HepG2 (cell line): Measurements from ENCODE around the gene MYLK3. TPM values are rescaled to one million over a fixed set of nuclear protein-coding genes. Genes with fewer than 3 reads are reported as not detected.

ENCODE experiments used
- ARHGAP35 ChIP-seq: sonication (generic); formaldehyde crosslinking; IDR thresholded peaks from 2 replicates; pipeline ENCODE4 v1.9.0; 2022; ENCODE audit warnings: mild to moderate bottlenecking, inconsistent platforms, moderate library complexity, missing genetic modification reagents, borderline replicate concordance
- CENPX ChIP-seq: sonication (generic); formaldehyde crosslinking; IDR thresholded peaks from 2 replicates; pipeline ENCODE4 v1.9.0; 2021; ENCODE audit warnings: mild to moderate bottlenecking, missing genetic modification reagents, moderate library complexity
- CREB1 ChIP-seq, 2 experiments: fragments of 450-650 bp in 1 of 2; IDR thresholded peaks; 2 replicates each; pipeline ENCODE4 v1.6.1; 2016 to 2017; ENCODE audit warnings: control low read depth in 1 of 2, mild to moderate bottlenecking in 1 of 2, missing compliant biosample characterization in 1 of 2, missing genetic modification characterization in 1 of 2
- ELF4 ChIP-seq: sonication (generic); formaldehyde crosslinking; IDR thresholded peaks from 2 replicates; pipeline ENCODE4 v1.5.0; 2020; ENCODE audit warnings: missing genetic modification reagents, mild to moderate bottlenecking, moderate library complexity, borderline replicate concordance
- ETV6 ChIP-seq: sonication (generic); formaldehyde crosslinking; conservative IDR thresholded peaks from 2 replicates; pipeline ENCODE4 v1.4.0; 2020; ENCODE audit warnings: missing genetic modification reagents
- KDM5A ChIP-seq: fragments of 200-600 bp; sonication (generic); IDR thresholded peaks from 2 replicates; pipeline ENCODE4 v1.7.0; 2018; ENCODE audit warnings: antibody characterized with exemption, mild to moderate bottlenecking, low read length, borderline replicate concordance
- MAZ ChIP-seq, 2 experiments: sonication (generic) in 1 of 2; formaldehyde crosslinking in 1 of 2; IDR thresholded peaks; 2 replicates each; pipeline versions ENCODE4 v1.5.0 to v1.6.1; 2012 to 2020; ENCODE audit warnings: low read depth in 2 of 2, mild to moderate bottlenecking in 2 of 2, borderline replicate concordance in 1 of 2, improper control_type of control experiment in 1 of 2, low read length in 1 of 2, missing genetic modification reagents in 1 of 2, moderate library complexity in 1 of 2
- MEF2D ChIP-seq: sonication (generic); formaldehyde crosslinking; IDR thresholded peaks from 2 replicates; pipeline ENCODE4 v1.5.1; 2020; ENCODE audit warnings: mild to moderate bottlenecking, missing genetic modification reagents
- MIXL1 ChIP-seq: IDR thresholded peaks from 2 replicates; pipeline ENCODE4 v1.6.1; 2016
- NCOA1 ChIP-seq: sonication (generic); formaldehyde crosslinking; IDR thresholded peaks from 2 replicates; pipeline ENCODE4 v1.9.0; 2021; ENCODE audit warnings: missing genetic modification reagents
- RNF219 ChIP-seq: sonication (generic); formaldehyde crosslinking; IDR thresholded peaks from 2 replicates; pipeline ENCODE4 v1.5.0; 2020; ENCODE audit warnings: mild to moderate bottlenecking, missing genetic modification reagents
- SKI ChIP-seq: fragments of 450-650 bp; IDR thresholded peaks from one replicate; pipeline ENCODE4 v1.6.1; 2018; ENCODE audit warnings: mild to moderate bottlenecking; ENCODE audit not compliant: partially characterized antibody
- SOX5 ChIP-seq: IDR thresholded peaks from 2 replicates; pipeline ENCODE4 v1.6.1; 2016; ENCODE audit warnings: borderline replicate concordance
- ZBTB14 ChIP-seq: sonication (generic); formaldehyde crosslinking; IDR thresholded peaks from 2 replicates; pipeline ENCODE4 v1.4.0; 2020; ENCODE audit warnings: missing genetic modification reagents
- ZBTB25 ChIP-seq: IDR thresholded peaks from 2 replicates; pipeline ENCODE4 v1.6.1; 2018; ENCODE audit warnings: missing genetic modification reagents
- ZBTB42 ChIP-seq: sonication (generic); formaldehyde crosslinking; IDR thresholded peaks from 2 replicates; pipeline ENCODE4 v1.5.0; 2020; ENCODE audit warnings: mild to moderate bottlenecking, missing genetic modification reagents
- ZIK1 ChIP-seq: sonication (generic); formaldehyde crosslinking; IDR thresholded peaks from 2 replicates; pipeline ENCODE4 v1.5.0; 2020; ENCODE audit warnings: mild to moderate bottlenecking, low read depth, missing genetic modification reagents, borderline replicate concordance
- ZNF136 ChIP-seq: sonication (generic); formaldehyde crosslinking; IDR thresholded peaks from 2 replicates; pipeline ENCODE4 v1.8.1; 2022; ENCODE audit warnings: low read depth, mild to moderate bottlenecking, moderate library complexity, missing genetic modification reagents
- ZNF235 ChIP-seq: sonication (generic); formaldehyde crosslinking; IDR thresholded peaks from 2 replicates; pipeline ENCODE4 v1.8.1; 2023; ENCODE audit warnings: mild to moderate bottlenecking, missing genetic modification reagents, borderline replicate concordance
- ZNF260 ChIP-seq: sonication (generic); formaldehyde crosslinking; IDR thresholded peaks from 2 replicates; pipeline ENCODE4 v1.4.0; 2020; ENCODE audit warnings: missing genetic modification reagents, low read depth, mild to moderate bottlenecking, borderline replicate concordance
- ZNF362 ChIP-seq: sonication (generic); formaldehyde crosslinking; IDR thresholded peaks from 2 replicates; pipeline ENCODE4 v1.4.0; 2020; ENCODE audit warnings: missing genetic modification reagents, mild to moderate bottlenecking, borderline replicate concordance
- ZNF557 ChIP-seq: sonication (generic); formaldehyde crosslinking; IDR thresholded peaks from 2 replicates; pipeline ENCODE4 v1.4.0; 2020; ENCODE audit warnings: missing genetic modification reagents
- ZNF597 ChIP-seq: sonication (generic); formaldehyde crosslinking; IDR thresholded peaks from 2 replicates; pipeline ENCODE4 v1.5.0; 2020; ENCODE audit warnings: missing genetic modification reagents
- polyA plus RNA-seq, 8 experiments: library from polyadenylated mRNA; depleted of rRNA in 3 of 8; stranded (reverse) in 7 of 8; unstranded in 1 of 8; fragments of >200 nt; fragmentation: Illumina TruSeq in 4 of 8; extraction: Trizol in 4 of 8; gene quantifications; 2 replicates each; pipeline versions ENCODE4 v1.2.1 to v1.2.3, GENCODE V29; 2011 to 2016; ENCODE audit warnings: low read depth in 4 of 8, missing spikeins in 1 of 8, mixed read lengths in 1 of 8; ENCODE audit not compliant: insufficient read depth in 1 of 8
- total RNA-seq, 5 experiments: library from RNA; depleted of rRNA; stranded (reverse); fragments of >200 nt; fragmentation: Illumina TruSeq; extraction: Trizol; gene quantifications; 2 replicates each; pipeline ENCODE4 v1.2.3, GENCODE V29; 2016; ENCODE audit warnings: low read depth in 1 of 5

MYLK3 gene
- total and polyA plus RNA-seq, 2 of the 13 experiments (the other 11 are each of a cell fraction or from before 2014, with no cell fraction given), result 0.04 to 0.18 TPM

- TF ChIP-seq ZNF136 (CRISPR knock-in tag), result no peak
- TF ChIP-seq SKI, result peak; percentile 93
- TF ChIP-seq MEF2D (CRISPR knock-in tag), result 0 out of 2 replicates have a peak, but pooled peaks have one; percentile 30
- no peak for TF ChIP-seq ZNF235 (CRISPR knock-in tag)
- no peak for TF ChIP-seq ELF4 (CRISPR knock-in tag)
- TF ChIP-seq ARHGAP35, result no peak
- no peak for TF ChIP-seq ZBTB25 (CRISPR knock-in tag)
- TF ChIP-seq ZNF362 (CRISPR knock-in tag), result no peak
- TF ChIP-seq ZNF597 (CRISPR knock-in tag), result no peak
- TF ChIP-seq SOX5 (CRISPR knock-in tag), result peak; percentile 89
- no peak for TF ChIP-seq KDM5A
- TF ChIP-seq MAZ (IDR thresholded peaks at IDR 0.05; ENCODE audit: borderline replicate concordance, low read depth, low read length), result no peak
- TF ChIP-seq MAZ (CRISPR knock-in tag; IDR thresholded peaks at IDR 0.05; ENCODE audit: low read depth), result no peak
- 0 out of 2 replicates have a peak, but pooled peaks have one; percentile 31 for TF ChIP-seq MIXL1 (CRISPR knock-in tag)
- TF ChIP-seq ZNF557, result no peak
- no peak for TF ChIP-seq ZBTB42 (CRISPR knock-in tag)
- TF ChIP-seq ZIK1, result no peak
- no peak for TF ChIP-seq NCOA1
- no peak for TF ChIP-seq ZBTB14
- TF ChIP-seq RNF219 (CRISPR knock-in tag), result no peak
- TF ChIP-seq CREB1 (IDR thresholded peaks at IDR 0.05), result no peak
- 0 out of 2 replicates have a peak, but pooled peaks have one; percentile 5 for TF ChIP-seq CREB1 (CRISPR knock-in tag; IDR thresholded peaks at IDR 0.05)
- TF ChIP-seq ETV6 (CRISPR knock-in tag), result no peak
- no peak for TF ChIP-seq ZNF260
- TF ChIP-seq CENPX (CRISPR knock-in tag), result no peak
Observed at GRCh38 chr16:46788891-46789474, 40.8 kb upstream of the MYLK3 start (continued).
